Measurements from ENCODE around the gene CXADR.

Gene CXADR

GRCh38 chr21:17607684-17608083, 94.8 kb downstream of the CXADR start:
- DNase-seq, result no peak

- no peak for DNase-seq
Observed at GRCh38 chr21:17609681-17610080, 96.8 kb downstream of the CXADR start.

- peak; percentile 6 for DNase-seq
Observed at GRCh38 chr21:17610911-17611310, 98.1 kb downstream of the CXADR start.

GRCh38 chr21:17611414-17612022, 98.7 kb downstream of the CXADR start:
- DNase-seq, result peak; percentile 87

GRCh38 chr21:17612023-17612564, 99.3 kb downstream of the CXADR start:
- peak; percentile 24 for DNase-seq

GRCh38 chr21:17612565-17613241, 99.9 kb downstream of the CXADR start, which contains the start of gene BTG3:
Gene BTG3, minus strand, starts transcription at chr21:17612901. Its CDS starts 3,757 bp downstream, at chr21:17609144.
- peak; percentile 87 for DNase-seq

GRCh38 chr21:17613242-17613676, 100.4 kb downstream of the CXADR start:
- DNase-seq, result peak; percentile 7

- no peak for DNase-seq
Observed at GRCh38 chr21:17616831-17617230, 104.0 kb downstream of the CXADR start.

GRCh38 chr21:17622018-17622417, 109.2 kb downstream of the CXADR start:
- no peak for DNase-seq

- no peak for DNase-seq
Observed at GRCh38 chr21:17631195-17631594, 118.4 kb downstream of the CXADR start.

GRCh38 chr21:17636711-17637110, 123.9 kb downstream of the CXADR start:
- no peak for DNase-seq

- no peak for DNase-seq
Observed at GRCh38 chr21:17640821-17641220, 128.0 kb downstream of the CXADR start.
